ENCODE measurements around the gene MAD1L1. TPM values are rescaled to one million over a fixed set of nuclear protein-coding genes. Genes with fewer than 3 reads are reported as not detected.
"Not testable (repeated sequence)": the region's sequence is repeated elsewhere in the genome, so short reads cannot be mapped to it uniquely, and the experiment has no call there.

The MAD1L1 gene
- total and polyA plus RNA-seq, 2 experiments from 2014 or later, result 38.2 to 69.8 TPM

DNA sequence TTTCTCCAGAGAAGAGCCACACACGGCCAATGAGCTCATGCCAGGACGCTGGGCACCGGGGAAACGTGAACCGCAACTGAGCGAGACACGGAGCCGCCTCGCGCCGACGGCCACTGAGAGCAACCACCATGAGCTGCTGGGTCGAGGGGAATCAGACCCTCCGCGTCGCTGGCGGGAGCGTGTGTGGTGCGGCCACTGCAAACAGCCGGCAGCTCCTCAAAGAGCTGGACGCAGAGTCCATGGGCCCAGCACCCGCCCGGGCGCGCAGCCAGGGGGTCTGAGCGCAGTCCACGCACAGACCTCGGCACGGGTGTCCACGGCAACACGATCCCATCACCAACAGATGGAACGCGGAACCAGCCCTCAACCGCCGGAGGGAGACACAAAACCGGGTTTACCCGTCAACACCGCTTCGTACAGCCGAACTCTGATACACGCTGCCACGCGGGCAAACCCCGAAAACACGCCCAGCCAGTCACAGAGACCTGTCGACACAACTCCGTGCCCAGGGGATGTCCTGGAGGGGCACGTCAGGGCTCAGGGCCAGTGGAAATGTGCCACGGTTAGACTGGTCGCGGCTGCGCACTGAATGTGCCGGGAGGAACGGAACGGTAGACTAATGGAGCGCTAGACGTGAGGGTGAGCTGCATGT lies 415.6 kb downstream of the MAD1L1 start:
- Histone ChIP-seq H3K9me3 (ENCODE audit: low read depth) (no peaks in the 10 kb centered on the region), H3K27ac (no peak overlapping the region)

DNA sequence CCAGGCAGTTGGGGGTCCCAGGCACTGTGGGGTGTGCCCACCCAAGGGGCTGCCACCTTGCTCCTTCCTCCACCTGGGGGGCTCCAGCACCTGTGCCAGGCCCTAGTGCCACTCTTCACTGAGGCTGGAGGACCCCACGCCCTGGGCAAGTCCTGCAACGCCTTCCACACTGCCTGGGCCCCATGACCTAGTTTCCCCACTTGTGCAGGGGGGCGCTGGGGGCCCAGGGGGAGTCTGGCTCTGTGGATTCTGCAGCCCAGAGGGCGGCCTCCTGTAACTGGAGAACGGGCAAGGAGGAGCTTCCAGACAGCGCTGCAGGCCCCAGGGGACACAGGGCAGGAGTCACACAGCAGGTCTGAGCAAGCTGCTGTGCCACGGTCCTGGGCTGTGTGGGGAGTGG lies 416.3 kb downstream of the MAD1L1 start:
- H3K9me3 ChIP-seq (ENCODE audit: low read depth); in situ Hi-C loops (cut with MboI); H3K9me2 ChIP-seq (ENCODE audit: insufficient read depth); H3K27me3 ChIP-seq (replicated peaks; ENCODE audit: insufficient read depth); H3F3A ChIP-seq (ENCODE audit: insufficient read depth); H3K27ac ChIP-seq; H4K20me1 ChIP-seq (ENCODE audit: insufficient read depth); DNase-seq; H3K79me2 ChIP-seq (ENCODE audit: insufficient read depth); H3K4me3 ChIP-seq; H2AFZ ChIP-seq; H3K4me1 ChIP-seq (ENCODE audit: insufficient read depth); H3K4me2 ChIP-seq (ENCODE audit: unreplicated experiment); H3K9ac ChIP-seq; H3K36me3 ChIP-seq (ENCODE audit: low read depth): not testable (repeated sequence)
- WGBS, 2 experiments (ENCODE audit: low coverage in 1 of 2, low lambda C conversion rate in 2 of 2, missing lambda C conversion rate in 2 of 2), result 85 to 90% methylated on average over 5 to 7 of the region's 7 CpGs

More for the DNA sequence above, 415.6 kb downstream of the MAD1L1 start:
- Histone ChIP-seq H3K36me3 (ENCODE audit: low read depth) (no peaks in the 10 kb centered on the region), H3K9ac (no peak overlapping the region), H3K4me3 (no peak overlapping the region), H4K20me1 (ENCODE audit: insufficient read depth) (no peaks in the 10 kb centered on the region), H2AFZ (no peak overlapping the region), H3K4me2 (ENCODE audit: unreplicated experiment) (no peak overlapping the region), H3K27me3 (replicated peaks; ENCODE audit: insufficient read depth) (no peaks in the 10 kb centered on the region), H3F3A (ENCODE audit: insufficient read depth) (no peaks in the 10 kb centered on the region), H3K79me2 (ENCODE audit: insufficient read depth) (no peaks in the 10 kb centered on the region), H3K9me2 (ENCODE audit: insufficient read depth) (no peaks in the 10 kb centered on the region), H3K4me1 (ENCODE audit: insufficient read depth) (no peaks in the 10 kb centered on the region)
- WGBS, 2 experiments (ENCODE audit: low coverage in 1 of 2, low lambda C conversion rate in 2 of 2, missing lambda C conversion rate in 2 of 2), result 95 to 97% methylated on average over 43 to 57 of the region's 57 CpGs
- in situ Hi-C loops (cut with MboI), result no loop called here
- TF ChIP-seq EZH2 (IDR thresholded peaks at IDR 0.05; ENCODE audit: insufficient read depth, poor library complexity, severe bottlenecking) (no peak), EZH2phosphoT487 (IDR thresholded peaks at IDR 0.05; ENCODE audit: insufficient read depth, low read depth) (no peak)
- DNase-seq, result no peak

DNA sequence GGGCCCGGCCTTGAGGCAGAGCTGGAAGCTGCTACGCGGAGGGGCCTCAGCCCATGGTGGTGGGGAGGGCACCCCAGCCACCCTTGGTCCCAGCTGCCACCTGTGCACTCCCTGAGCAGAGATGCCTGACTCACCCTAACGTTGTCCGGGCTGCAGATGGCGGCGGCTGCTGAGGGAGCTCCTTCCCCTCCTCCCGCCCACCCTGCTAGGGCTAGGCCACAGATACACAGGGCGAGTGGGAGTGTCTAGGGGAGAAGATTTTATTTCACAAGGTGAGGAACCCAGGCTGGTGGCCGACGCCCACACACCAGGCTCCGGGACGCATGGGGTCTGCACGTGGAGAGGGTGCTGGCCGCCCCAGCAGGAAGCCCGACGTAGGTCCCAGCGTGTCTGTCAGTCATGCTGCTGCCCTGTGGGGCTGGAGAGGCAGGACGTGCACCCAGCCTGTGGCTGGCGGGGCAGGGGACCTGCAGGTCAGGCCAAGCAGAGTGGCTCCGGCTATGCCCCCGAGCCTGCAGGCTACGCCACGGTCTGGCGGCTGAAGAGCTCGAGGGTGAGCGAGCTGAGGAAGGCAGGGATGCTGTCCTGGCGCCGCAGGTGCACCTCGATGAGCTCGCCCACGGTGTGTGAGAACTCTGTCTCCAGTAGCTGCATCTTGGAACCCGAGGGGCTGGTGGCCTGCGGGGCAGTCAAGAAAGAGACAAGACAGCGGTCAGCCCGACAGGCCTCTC lies 417.0 kb downstream of the MAD1L1 start:
- 92% methylated on average over 29 to 36 of the region's 36 CpGs for WGBS, 2 experiments (ENCODE audit: low coverage in 1 of 2, low lambda C conversion rate in 2 of 2, missing lambda C conversion rate in 2 of 2)
- H3K9me2 ChIP-seq (ENCODE audit: insufficient read depth); H3K4me1 ChIP-seq (ENCODE audit: insufficient read depth); H2AFZ ChIP-seq; H3K4me3 ChIP-seq; H3K27ac ChIP-seq; H3K79me2 ChIP-seq (ENCODE audit: insufficient read depth); in situ Hi-C loops (cut with MboI); H3K27me3 ChIP-seq (replicated peaks; ENCODE audit: insufficient read depth); DNase-seq; H3K36me3 ChIP-seq (ENCODE audit: low read depth); H3F3A ChIP-seq (ENCODE audit: insufficient read depth); H3K9me3 ChIP-seq (ENCODE audit: low read depth); H3K9ac ChIP-seq; H3K4me2 ChIP-seq (ENCODE audit: unreplicated experiment); H4K20me1 ChIP-seq (ENCODE audit: insufficient read depth): not testable (repeated sequence)

DNA sequence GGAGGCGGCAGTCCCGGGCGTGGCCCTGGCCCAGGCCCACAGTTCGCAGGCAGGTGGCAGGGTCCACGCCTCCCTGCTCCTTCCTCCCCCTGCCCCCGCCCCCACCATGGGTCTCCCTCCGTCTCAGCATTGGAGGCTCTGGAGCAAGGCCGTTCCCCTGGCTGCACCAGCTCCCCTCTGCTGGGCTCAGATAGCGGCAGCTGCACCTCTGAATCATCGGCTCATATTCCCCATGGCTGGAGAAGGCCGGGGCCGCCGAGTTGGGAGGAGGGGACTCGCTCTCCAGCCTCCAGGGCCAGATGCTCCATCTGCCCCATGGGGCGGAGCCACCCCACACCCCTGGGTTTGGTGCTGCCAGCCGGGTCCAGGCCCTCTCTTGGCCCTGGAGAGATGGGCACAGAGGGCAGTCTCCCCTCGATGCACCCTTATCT lies 417.7 kb downstream of the MAD1L1 start:
- Histone ChIP-seq H4K20me1 (ENCODE audit: insufficient read depth) (no peaks in the 10 kb centered on the region), H3K9me3 (ENCODE audit: low read depth) (no peaks in the 10 kb centered on the region), H3K27me3 (replicated peaks; ENCODE audit: insufficient read depth) (no peaks in the 10 kb centered on the region), H3K4me3 (no peak overlapping the region), H3K79me2 (ENCODE audit: insufficient read depth) (no peaks in the 10 kb centered on the region), H3K9ac (no peak overlapping the region), H3F3A (ENCODE audit: insufficient read depth) (no peaks in the 10 kb centered on the region), H3K9me2 (ENCODE audit: insufficient read depth) (no peaks in the 10 kb centered on the region), H3K36me3 (ENCODE audit: low read depth) (no peaks in the 10 kb centered on the region), H3K4me1 (ENCODE audit: insufficient read depth) (no peaks in the 10 kb centered on the region), H2AFZ (no peak overlapping the region), H3K4me2 (ENCODE audit: unreplicated experiment) (no peak overlapping the region), H3K27ac (no peak overlapping the region)
- 85 to 88% methylated on average over 10 to 17 of the region's 17 CpGs for WGBS, 2 experiments (ENCODE audit: low coverage in 1 of 2, low lambda C conversion rate in 2 of 2, missing lambda C conversion rate in 2 of 2)
- TF ChIP-seq EZH2 (IDR thresholded peaks at IDR 0.05; ENCODE audit: insufficient read depth, poor library complexity, severe bottlenecking) (no peak), EZH2phosphoT487 (IDR thresholded peaks at IDR 0.05; ENCODE audit: insufficient read depth, low read depth) (no peak)
- in situ Hi-C loops (cut with MboI), result no loop called here
- DNase-seq, result no peak
